Lower leg skin (tissue), 3 donors: ENCODE measurements around the gene ITPKC.

Experiments
- POLR2A ChIP-seq, 2 donors: fragments of 450-650 bp; IDR thresholded peaks; one replicate each; pipeline ENCODE4 v1.6.1; 2016 to 2017; ENCODE audit warnings: antibody characterized with exemption in 2 of 2, mild to moderate bottlenecking in 1 of 2, moderate library complexity in 1 of 2
- TF ChIP-seq, protein P1 (sequence below), 3 donors: fragments of 450-650 bp; IDR thresholded peaks; one replicate each; pipeline ENCODE4 v1.5.1; 2016; ENCODE audit warnings: antibody characterized with exemption in 3 of 3, mild to moderate bottlenecking in 3 of 3, moderate library complexity in 2 of 3

DNA sequence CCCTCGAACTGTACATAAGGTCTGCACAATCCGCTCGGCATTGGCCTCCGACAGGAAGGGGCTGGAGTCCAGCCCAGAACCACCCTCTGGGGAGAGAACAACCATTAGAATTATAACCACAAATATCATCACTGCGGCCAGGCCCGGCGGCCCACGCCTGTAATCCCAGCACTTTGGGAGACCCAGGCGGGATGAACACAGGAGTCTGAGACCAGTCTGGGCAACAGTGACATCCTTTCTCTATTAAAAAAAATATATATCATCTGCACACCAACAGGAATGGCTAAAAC is 11.6 kb upstream of the ITPKC start:
- TF ChIP-seq, protein P1, sequence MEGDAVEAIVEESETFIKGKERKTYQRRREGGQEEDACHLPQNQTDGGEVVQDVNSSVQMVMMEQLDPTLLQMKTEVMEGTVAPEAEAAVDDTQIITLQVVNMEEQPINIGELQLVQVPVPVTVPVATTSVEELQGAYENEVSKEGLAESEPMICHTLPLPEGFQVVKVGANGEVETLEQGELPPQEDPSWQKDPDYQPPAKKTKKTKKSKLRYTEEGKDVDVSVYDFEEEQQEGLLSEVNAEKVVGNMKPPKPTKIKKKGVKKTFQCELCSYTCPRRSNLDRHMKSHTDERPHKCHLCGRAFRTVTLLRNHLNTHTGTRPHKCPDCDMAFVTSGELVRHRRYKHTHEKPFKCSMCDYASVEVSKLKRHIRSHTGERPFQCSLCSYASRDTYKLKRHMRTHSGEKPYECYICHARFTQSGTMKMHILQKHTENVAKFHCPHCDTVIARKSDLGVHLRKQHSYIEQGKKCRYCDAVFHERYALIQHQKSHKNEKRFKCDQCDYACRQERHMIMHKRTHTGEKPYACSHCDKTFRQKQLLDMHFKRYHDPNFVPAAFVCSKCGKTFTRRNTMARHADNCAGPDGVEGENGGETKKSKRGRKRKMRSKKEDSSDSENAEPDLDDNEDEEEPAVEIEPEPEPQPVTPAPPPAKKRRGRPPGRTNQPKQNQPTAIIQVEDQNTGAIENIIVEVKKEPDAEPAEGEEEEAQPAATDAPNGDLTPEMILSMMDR (IDR thresholded peaks at IDR 0.05), result no peak
- TF ChIP-seq POLR2A (IDR thresholded peaks at IDR 0.05), result no peak
